Astrocyte (in vitro differentiated cells and primary cell): ENCODE data around the gene TCEANC2.
A peak's percentile ranks its signal among the peaks of the same experiment; 100 is the strongest.

Experiments used
- EZH2 ChIP-seq: IDR thresholded peaks from 2 replicates; pipeline ENCODE4 v1.6.1; 2012; ENCODE audit warnings: mild to moderate bottlenecking, low read length, inconsistent platforms; ENCODE audit not compliant: insufficient read depth
- TF ChIP-seq, protein P1 (sequence below): IDR thresholded peaks from 2 replicates; pipeline ENCODE4 v1.5.1; 2011; ENCODE audit warnings: low read depth, mild to moderate bottlenecking, inconsistent platforms, low read length, moderate library complexity; ENCODE audit not compliant: insufficient read depth

DNA sequence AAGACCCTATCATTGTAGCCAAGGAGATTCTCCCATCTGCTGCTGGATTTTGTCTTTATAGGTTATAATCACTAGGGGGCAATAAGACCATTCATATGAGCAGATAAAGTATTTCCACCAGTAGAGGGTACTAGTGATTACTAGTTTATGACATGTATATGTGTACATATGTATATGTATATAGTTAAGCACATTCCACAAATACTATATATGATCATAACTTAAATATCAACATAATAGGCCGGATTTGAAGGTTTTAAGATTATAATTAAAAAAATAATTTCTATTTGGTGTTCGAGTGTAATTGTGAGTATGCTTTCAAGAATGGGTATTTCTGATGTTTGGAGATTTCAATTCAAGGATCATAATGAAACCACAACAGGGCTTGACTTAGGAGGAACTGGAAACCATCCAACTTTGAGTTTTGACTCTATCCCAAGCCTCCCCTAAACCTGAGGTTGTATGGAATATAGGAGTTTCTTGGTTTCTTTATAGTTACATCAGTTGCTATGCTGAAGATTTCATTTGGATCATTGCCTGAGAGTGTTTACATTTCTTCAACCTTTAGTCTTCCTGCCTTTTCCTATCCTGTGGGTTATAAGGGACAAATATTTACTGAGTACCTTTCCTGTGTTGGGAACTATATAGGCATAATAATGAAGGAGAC lies 16.9 kb downstream of the TCEANC2 start:
- TF ChIP-seq, protein P1, sequence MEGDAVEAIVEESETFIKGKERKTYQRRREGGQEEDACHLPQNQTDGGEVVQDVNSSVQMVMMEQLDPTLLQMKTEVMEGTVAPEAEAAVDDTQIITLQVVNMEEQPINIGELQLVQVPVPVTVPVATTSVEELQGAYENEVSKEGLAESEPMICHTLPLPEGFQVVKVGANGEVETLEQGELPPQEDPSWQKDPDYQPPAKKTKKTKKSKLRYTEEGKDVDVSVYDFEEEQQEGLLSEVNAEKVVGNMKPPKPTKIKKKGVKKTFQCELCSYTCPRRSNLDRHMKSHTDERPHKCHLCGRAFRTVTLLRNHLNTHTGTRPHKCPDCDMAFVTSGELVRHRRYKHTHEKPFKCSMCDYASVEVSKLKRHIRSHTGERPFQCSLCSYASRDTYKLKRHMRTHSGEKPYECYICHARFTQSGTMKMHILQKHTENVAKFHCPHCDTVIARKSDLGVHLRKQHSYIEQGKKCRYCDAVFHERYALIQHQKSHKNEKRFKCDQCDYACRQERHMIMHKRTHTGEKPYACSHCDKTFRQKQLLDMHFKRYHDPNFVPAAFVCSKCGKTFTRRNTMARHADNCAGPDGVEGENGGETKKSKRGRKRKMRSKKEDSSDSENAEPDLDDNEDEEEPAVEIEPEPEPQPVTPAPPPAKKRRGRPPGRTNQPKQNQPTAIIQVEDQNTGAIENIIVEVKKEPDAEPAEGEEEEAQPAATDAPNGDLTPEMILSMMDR: peak; percentile 91
- TF ChIP-seq EZH2: no peak
